ENCODE data around the gene ZNF18. TPM values are rescaled to one million over a fixed set of nuclear protein-coding genes. Genes with fewer than 3 reads are reported as not detected.

ZNF18 gene
- total and polyA plus RNA-seq, 2 of the 4 experiments (the other 2 are of a cell fraction), result 4.5 to 11.7 TPM

DNA sequence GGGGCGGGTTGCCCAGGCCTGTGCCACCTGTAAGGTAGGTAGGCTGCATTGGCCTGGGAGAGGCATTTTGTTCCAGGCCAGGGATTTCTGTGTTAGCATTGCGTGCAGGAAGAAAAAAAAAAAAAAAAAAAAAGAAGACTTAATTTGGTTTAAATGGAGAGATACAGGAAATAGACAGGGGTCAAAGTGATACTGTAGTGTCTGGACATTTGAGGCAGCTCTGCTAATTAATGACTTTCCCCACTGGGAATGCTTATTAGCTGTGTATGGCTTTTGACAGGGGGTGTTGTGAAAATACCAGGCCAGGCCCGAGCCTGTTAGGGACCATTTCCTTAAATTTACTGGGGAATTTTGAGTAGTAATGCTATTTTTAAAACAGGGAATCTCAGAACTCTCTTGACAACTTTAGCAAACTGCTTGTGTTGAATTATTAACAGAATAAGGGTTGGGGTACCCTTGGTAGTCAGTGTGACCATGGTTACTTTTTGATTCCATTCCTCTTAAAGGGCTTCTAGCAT lies 24.4 kb upstream of the ZNF18 start:
- Histone ChIP-seq H3K9ac (ENCODE audit: low read depth, low read length) (peak overlapping the region; percentile 96), H2BK5ac (ENCODE audit: low read depth, low read length, poor library complexity, severe bottlenecking) (no peak overlapping the region), H3K4ac (ENCODE audit: low read depth, low read length) (no peak overlapping the region; the same call in 1 of the 2 replicates), H2AK5ac (ENCODE audit: low read depth, low read length) (no peak overlapping the region), H2AK9ac (replicated peaks; ENCODE audit: low read depth, low read length, poor library complexity) (peak overlapping the region; percentile 67), H3K27ac (ENCODE audit: insufficient read depth, low read length) (peak overlapping the region; percentile 55), H4K20me1 (ENCODE audit: insufficient read depth, low read length) (peaks cover 47% of the 10 kb centered on the region; the same call in 1 of the 2 replicates), H2BK15ac (ENCODE audit: low read depth, low read length) (no peak overlapping the region), H3K23ac (ENCODE audit: low read depth, low read length) (peak overlapping the region; percentile 22; the same call in 1 of the 2 replicates), H3K56ac (ENCODE audit: extremely low read depth, insufficient read depth, low read length) (0 out of 2 replicates have a peak overlapping the region, but pooled peaks have one; percentile 8), H3K36me3 (ENCODE audit: control insufficient read depth, insufficient read depth, low read length) (peaks cover 1% of the 10 kb centered on the region; the same call in 1 of the 2 replicates), H3K27me3 (ENCODE audit: control insufficient read depth, insufficient read depth, low read length) (peaks cover 3% of the 10 kb centered on the region; the same call in 1 of the 2 replicates), H3K9me1 (ENCODE audit: insufficient read depth, low read length) (0 out of 2 replicates have a peak, but pooled peaks cover 2% of the 10 kb centered on the region), H3K4me2 (ENCODE audit: low read depth, low read length) (peak overlapping the region; percentile 100), H3K4me1 (ENCODE audit: control insufficient read depth, insufficient read depth, low read length) (peaks cover 2% of the 10 kb centered on the region), H2AFZ (replicated peaks; ENCODE audit: low read length, poor library complexity) (peak overlapping the region; percentile 91), H3K18ac (ENCODE audit: low read depth, low read length) (0 out of 2 replicates have a peak overlapping the region, but pooled peaks have one; percentile 42), H4K91ac (ENCODE audit: insufficient read depth, low read depth, low read length) (no peak overlapping the region), H3K79me1 (ENCODE audit: low read depth in 1 of 2, low read length in 2 of 2) (peaks cover 17 to 42% of the 10 kb centered on the region in 2 experiments), H4K8ac (ENCODE audit: low read depth in 2 of 2, low read length in 2 of 2) (no peak overlapping the region), H3K9me3 (ENCODE audit: control insufficient read depth, insufficient read depth, low read length) (no peaks in the 10 kb centered on the region), H2BK120ac (ENCODE audit: low read depth, low read length) (no peak overlapping the region), H4K5ac (ENCODE audit: low read depth, low read length) (no peak overlapping the region), H3K4me3 (ENCODE audit: insufficient read depth, low read depth, low read length) (peak overlapping the region; percentile 67), H2BK20ac (ENCODE audit: low read depth, low read length) (no peak overlapping the region), H3K14ac (replicated peaks; ENCODE audit: low read depth, low read length) (0 out of 2 replicates have a peak overlapping the region, but pooled peaks have one; percentile 16)
- dilution Hi-C loops (cut with HindIII; ENCODE audit: low sequenced_read_pairs, unreplicated experiment) (no loop called here), intact Hi-C loops (cut with micrococcal nuclease) (loop anchor here (2.0 kb wide), 1 partner anchor 87 kb away; no protein-coding TSS in a partner anchor), in situ Hi-C loops (cut with MboI; ENCODE audit: low sequenced_read_pairs) (no loop called here)
- POLR2A ChIA-PET (ENCODE audit: unreplicated experiment), result no interaction called here
- 0% methylated on average over 1 of the region's 3 CpGs; no CpG with 5 or more reads in 1 of the 2 experiments for WGBS, 2 experiments (ENCODE audit: extremely low coverage in 2 of 2, insufficient read length in 1 of 2)
- CTCF ChIA-PET, result interaction anchor here (1.0 kb wide), 1 partner anchor 8 kb away, joined by 3 read pairs; no protein-coding TSS in a partner anchor
- TSS peak; percentile 34 for BruUV-seq (replicated peaks)
- no peak for ATAC-seq (ENCODE audit: low read depth)
- no peak for DNase-seq
- TF ChIP-seq CEBPB (IDR thresholded peaks at IDR 0.05; ENCODE audit: low read depth, low read length), result no peak
- no peak for TF ChIP-seq NFE2L2 (IDR thresholded peaks at IDR 0.05; ENCODE audit: low read depth, low read length)
- TF ChIP-seq MXI1 (IDR thresholded peaks at IDR 0.05; ENCODE audit: borderline replicate concordance, low read depth, low read length), result no peak
- no peak for TF ChIP-seq RFX5 (IDR thresholded peaks at IDR 0.05; ENCODE audit: low read depth, low read length)
- TF ChIP-seq MAFK (IDR thresholded peaks at IDR 0.05; ENCODE audit: low read depth, low read length), result no peak
- no peak for TF ChIP-seq POLR2A (IDR thresholded peaks at IDR 0.05; ENCODE audit: low read depth, low read length)
- no peak for TF ChIP-seq SMC3 (IDR thresholded peaks at IDR 0.05; ENCODE audit: low read depth, low read length)
- TF ChIP-seq, protein P1, sequence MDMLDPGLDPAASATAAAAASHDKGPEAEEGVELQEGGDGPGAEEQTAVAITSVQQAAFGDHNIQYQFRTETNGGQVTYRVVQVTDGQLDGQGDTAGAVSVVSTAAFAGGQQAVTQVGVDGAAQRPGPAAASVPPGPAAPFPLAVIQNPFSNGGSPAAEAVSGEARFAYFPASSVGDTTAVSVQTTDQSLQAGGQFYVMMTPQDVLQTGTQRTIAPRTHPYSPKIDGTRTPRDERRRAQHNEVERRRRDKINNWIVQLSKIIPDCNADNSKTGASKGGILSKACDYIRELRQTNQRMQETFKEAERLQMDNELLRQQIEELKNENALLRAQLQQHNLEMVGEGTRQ (IDR thresholded peaks at IDR 0.05; ENCODE audit: low read depth, low read length), result no peak
- no peak for TF ChIP-seq FOS (IDR thresholded peaks at IDR 0.05; ENCODE audit: low read depth, low read length)
- TF ChIP-seq, protein P2, sequence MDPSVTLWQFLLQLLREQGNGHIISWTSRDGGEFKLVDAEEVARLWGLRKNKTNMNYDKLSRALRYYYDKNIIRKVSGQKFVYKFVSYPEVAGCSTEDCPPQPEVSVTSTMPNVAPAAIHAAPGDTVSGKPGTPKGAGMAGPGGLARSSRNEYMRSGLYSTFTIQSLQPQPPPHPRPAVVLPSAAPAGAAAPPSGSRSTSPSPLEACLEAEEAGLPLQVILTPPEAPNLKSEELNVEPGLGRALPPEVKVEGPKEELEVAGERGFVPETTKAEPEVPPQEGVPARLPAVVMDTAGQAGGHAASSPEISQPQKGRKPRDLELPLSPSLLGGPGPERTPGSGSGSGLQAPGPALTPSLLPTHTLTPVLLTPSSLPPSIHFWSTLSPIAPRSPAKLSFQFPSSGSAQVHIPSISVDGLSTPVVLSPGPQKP (IDR thresholded peaks at IDR 0.05; ENCODE audit: borderline replicate concordance, low read depth, low read length), result no peak
- TF ChIP-seq MAZ (IDR thresholded peaks at IDR 0.05; ENCODE audit: borderline replicate concordance, low read depth, low read length), result no peak
- TF ChIP-seq, protein P3, sequence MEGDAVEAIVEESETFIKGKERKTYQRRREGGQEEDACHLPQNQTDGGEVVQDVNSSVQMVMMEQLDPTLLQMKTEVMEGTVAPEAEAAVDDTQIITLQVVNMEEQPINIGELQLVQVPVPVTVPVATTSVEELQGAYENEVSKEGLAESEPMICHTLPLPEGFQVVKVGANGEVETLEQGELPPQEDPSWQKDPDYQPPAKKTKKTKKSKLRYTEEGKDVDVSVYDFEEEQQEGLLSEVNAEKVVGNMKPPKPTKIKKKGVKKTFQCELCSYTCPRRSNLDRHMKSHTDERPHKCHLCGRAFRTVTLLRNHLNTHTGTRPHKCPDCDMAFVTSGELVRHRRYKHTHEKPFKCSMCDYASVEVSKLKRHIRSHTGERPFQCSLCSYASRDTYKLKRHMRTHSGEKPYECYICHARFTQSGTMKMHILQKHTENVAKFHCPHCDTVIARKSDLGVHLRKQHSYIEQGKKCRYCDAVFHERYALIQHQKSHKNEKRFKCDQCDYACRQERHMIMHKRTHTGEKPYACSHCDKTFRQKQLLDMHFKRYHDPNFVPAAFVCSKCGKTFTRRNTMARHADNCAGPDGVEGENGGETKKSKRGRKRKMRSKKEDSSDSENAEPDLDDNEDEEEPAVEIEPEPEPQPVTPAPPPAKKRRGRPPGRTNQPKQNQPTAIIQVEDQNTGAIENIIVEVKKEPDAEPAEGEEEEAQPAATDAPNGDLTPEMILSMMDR (conservative IDR thresholded peaks at IDR 0.05; ENCODE audit: low read depth, low read length), result no peak
- no peak for TF ChIP-seq RAD21 (IDR thresholded peaks at IDR 0.05; ENCODE audit: low read length)
- TF ChIP-seq BHLHE40 (IDR thresholded peaks at IDR 0.05; ENCODE audit: low read depth, low read length), result no peak
- no peak for TF ChIP-seq RCOR1 (IDR thresholded peaks at IDR 0.05; ENCODE audit: insufficient replicate concordance, low read length)

Data from IMR-90 (cell line).